Measurements from ENCODE around the gene SLC2A10.

DNA sequence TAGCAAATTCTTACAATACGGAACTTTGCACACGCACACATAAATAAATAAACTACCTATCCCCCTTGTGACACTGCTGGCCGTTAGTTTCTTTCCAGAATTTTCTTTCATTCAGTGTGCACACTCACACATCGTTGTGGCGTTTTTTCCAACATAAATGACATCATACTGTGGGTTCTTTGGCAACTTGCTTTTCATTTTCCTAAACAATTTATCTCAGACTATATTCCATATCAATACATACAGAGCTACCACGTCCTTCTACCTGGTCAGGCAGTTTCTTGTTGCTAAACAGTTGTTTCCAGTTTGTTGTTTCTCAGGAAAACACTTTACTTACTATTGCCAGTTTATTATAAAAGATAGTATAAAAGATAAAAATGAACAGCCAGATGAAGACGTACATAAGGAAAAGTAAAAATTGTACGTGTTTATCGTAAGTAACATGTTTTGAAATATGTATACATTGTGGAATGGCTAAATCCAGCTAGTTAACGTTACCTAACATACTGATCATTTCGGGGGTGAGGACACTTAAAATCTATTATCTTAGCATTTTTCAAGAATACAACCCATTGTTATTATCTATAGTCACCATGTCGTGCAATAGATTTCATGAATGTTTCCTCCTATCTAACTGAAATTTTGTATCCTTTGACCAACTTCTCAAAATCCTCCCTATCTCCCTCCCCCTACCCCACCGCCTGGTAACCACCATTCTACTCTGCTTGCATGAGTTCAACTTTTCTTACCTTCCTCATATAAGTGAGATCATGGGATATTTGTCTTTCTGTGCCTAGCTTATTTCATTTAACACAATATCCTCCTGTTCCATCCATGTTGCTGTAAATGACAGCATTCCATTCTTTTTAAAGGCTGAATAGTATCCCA lies 19.0 kb upstream of the SLC2A10 start:
- TF ChIP-seq, protein P1, sequence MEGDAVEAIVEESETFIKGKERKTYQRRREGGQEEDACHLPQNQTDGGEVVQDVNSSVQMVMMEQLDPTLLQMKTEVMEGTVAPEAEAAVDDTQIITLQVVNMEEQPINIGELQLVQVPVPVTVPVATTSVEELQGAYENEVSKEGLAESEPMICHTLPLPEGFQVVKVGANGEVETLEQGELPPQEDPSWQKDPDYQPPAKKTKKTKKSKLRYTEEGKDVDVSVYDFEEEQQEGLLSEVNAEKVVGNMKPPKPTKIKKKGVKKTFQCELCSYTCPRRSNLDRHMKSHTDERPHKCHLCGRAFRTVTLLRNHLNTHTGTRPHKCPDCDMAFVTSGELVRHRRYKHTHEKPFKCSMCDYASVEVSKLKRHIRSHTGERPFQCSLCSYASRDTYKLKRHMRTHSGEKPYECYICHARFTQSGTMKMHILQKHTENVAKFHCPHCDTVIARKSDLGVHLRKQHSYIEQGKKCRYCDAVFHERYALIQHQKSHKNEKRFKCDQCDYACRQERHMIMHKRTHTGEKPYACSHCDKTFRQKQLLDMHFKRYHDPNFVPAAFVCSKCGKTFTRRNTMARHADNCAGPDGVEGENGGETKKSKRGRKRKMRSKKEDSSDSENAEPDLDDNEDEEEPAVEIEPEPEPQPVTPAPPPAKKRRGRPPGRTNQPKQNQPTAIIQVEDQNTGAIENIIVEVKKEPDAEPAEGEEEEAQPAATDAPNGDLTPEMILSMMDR (IDR thresholded peaks at IDR 0.05), result no peak
- TF ChIP-seq POLR2A (IDR thresholded peaks at IDR 0.05), result no peak
- no peak for TF ChIP-seq EP300 (IDR thresholded peaks at IDR 0.05)

Data from tibial nerve (tissue), 4 donors.